HG03439 (cell line): Measurements from ENCODE around the gene CCDC137.

ENCODE experiments used
- ATAC-seq: cut with Tn5 transposase; IDR thresholded peaks from one replicate; pipeline ENCODE4 v1.9.1; 2021; ENCODE audit warnings: mild to moderate bottlenecking, moderate library complexity; ENCODE audit not compliant: unreplicated experiment

The CCDC137 gene

DNA sequence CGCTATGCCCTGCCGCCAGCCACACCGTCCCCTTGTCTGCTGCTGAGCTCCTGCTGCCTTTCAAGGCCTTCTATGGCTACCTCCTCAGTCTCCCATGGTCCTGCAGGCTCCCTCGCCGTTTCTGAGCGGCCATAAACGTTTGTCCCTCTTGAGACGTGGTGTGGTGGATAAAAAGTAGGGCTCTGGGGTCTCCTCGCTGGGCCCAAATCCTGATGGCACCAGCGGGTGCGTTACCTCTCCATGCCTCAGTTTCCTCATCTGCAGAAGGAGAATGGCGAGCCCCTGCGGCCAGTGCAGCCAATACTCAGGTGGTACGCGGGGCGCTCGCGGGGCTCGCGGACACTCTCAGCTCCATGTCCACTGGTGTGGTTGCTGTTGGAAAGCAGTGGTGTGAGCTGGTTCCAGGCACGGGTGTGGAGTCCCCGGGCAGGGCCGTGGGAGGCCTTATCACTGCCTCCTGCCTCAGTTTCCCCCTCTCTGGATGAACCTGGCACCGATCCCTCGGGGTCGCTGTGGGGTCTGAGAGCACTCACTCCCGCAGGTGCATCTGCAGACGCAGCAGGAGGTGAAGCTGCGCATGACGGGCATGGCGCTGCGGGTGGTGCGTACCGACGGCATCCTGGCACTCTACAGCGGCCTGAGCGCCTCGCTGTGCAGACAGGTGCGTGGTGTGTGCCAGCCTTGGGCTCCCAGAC, 48.0 kb downstream of the CCDC137 start:
- no peak for ATAC-seq

DNA sequence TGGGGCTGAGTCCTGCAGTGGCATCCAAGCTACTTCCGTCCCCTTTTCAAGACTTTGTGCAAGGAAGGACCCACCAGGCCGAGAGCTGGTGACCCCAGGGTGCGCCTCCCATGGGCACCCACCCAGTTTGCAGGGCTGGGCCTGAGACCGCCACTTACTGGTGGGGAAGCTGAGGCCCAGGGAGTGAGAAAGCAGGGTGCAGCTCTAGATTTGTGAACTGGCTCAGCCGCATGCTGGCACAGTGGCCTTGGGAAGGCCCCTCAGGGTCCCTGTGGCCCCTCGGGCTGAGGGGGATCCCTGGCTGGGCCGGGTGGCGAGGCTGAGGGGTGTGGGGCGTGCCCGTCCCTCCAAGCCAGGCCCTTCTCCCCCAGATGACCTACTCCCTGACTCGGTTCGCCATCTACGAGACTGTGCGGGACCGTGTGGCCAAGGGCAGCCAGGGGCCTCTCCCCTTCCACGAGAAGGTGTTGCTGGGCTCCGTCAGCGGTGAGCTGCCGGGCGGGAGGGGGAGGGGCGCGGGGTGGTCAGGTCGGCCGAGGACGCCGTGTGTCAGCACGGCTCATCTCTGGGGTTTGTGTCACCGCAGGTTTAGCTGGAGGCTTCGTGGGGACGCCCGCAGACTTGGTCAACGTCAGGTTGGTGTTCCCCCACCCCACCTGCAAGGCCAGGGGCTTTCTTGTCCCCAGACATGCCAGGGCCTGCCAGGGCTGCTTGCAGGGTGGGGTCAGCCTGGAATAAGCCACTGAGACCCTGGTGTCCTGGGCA, 48.8 kb downstream of the CCDC137 start:
- no peak for ATAC-seq

DNA sequence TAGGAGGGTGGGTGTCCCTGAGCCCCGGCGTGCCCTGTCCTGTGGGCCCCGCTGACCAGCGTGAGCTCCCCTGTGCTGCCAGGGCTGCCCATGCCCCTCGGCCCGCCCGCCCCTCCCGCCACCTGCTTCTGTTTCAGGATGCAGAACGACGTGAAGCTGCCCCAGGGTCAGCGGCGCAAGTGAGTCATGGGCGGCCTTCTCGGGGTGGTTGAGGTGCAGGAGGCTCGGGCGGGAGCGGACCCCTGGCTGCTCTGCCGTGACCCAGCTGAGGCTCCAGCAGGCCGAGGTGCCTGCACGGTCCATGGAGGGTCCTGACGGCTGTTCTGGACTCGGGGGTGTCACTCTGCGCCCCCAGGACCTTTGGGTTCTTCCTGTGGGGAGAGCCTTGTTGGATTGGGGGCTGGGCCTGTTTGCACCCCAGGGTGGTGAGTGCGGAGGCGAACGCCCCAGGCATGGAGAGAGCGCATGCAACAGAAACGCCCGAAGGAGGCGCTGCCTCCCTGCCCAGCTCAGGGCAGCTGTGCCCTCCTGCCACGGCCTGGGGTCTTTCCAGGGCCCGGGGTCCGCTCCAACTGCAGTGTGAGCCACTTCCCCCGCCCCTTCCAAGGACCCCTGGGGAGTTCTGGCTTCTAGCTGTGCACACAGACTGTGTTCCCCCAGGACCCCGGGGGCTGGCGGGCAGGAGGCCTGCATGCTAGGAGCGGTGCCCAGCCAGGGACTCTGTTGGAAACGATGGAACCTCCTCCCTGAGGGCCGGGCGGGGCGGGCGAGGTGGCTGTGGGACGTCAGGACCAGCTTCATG, 49.5 kb downstream of the CCDC137 start:
- no peak for ATAC-seq

DNA sequence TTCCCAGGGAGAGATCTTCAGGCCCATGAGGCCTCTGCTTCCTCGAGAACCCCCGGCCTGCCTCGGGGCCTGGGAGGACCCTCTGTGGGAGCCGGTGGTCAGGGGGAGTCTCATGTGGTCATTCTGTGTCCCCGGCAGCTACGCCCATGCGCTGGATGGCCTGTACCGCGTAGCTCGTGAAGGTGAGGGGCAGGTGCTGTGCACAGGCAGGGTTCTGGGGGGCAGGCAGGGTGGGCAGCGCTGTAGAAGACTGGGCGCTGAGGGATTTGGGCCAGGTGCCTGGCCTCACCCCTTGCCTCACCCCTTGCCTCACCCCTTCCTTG, 50.1 kb downstream of the CCDC137 start:
- ATAC-seq = no peak

DNA sequence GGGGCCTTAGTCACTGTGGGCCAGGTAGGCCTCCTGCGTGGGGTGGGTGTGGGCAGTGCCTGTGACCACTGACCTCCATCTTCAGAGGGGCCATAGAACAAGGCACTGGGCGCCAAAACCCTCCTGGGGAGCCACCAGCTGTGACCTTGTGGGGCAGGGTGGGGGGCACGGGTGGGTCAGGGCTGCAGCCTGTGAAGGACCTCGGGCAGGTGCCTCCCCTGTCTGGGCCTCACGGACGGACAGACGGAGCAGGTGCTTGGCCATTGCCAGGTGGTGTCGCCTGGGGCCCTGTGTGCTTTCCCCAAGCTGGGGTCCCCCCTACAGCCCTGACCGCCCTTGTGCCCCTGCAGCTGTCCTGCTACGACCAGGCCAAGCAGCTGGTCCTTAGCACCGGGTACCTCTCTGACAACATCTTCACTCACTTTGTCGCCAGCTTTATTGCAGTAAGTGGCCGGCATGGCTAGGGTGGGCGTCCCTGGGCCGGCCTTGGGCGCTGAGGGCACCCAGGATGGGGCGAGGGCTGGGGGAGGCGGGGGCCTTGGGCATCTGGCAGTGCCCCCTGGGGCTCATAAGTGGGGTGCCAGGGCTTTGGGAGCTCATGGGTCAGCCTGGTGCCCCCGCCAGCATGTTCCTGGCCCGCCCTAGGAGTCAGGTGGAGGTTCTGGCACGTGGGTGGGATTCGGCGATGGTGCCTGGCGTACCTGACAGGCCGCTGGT, 50.7 kb downstream of the CCDC137 start:
- ATAC-seq = no peak

DNA sequence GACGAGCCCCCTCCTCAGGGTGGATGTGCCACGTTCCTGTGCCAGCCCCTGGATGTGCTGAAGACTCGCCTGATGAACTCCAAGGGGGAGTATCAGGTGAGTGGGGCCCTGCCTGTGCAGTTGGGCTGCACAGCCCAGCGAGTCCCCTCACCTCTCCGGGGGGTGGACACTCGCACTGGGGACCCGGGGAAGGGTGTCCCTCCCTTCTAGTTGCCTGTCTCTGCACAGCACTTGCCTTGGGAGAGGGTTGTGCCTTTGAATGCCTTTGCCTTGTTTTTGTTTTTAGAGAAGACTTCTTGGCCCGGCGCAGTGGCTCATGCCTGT, 51.2 kb downstream of the CCDC137 start:
- ATAC-seq = no peak

DNA sequence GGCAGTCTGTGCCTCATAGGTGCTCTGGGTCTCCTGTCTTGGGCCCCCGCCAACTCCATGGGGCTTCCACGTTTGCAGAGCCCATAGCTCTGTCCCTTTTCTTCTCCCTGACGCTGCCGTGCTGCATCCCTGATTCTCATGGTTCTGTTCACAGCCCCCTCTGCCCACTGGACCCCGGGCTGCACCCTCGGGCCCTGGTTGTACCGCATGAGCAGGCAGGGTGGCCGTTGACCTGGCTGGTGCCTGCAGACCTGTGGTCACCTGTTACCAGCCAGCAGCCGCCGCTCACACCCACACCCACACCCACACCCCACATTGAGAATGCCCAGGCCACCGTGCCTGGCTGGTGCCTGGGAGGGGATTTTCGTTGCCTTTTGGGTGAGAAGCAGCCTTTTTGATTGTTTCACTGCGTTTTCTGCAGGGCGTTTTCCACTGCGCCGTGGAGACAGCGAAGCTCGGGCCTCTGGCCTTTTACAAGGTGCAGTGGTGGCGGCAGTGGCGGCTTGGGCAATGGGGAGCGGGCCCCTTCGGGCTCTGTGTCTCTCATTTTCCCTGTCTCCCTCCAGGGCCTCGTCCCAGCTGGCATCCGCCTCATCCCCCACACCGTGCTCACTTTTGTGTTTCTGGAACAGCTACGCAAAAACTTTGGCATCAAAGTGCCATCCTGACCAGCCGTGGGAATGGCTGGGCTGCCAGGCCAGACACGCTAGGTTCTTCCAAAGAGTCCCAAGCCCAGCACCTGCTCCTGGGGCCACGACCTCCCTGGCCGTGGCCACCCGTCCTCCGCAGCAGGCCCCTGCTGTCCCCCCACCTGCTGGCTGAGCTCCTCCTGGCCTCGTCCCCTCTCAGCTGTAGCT, 53.1 kb downstream of the CCDC137 start:
- no peak for ATAC-seq

- no peak for ATAC-seq
These were observed 53.9 kb downstream of the CCDC137 start for GRCh38 chr17:81720267-81721071.

- ATAC-seq = no peak
These were observed 55.9 kb downstream of the CCDC137 start for GRCh38 chr17:81722184-81723120.
